SK-N-SH treated with all-trans-retinoic acid at 6 μM for 48 hours (cell line): ENCODE measurements around the gene MCOLN3.

Experiments
- ATAC-seq: fragments of 200-7000 bp; cut with Tn5 transposase; 3 replicates; pipeline ENCODE4 v1.9.1; 2020; ENCODE audit warnings: mild to moderate bottlenecking, moderate library complexity
- ARNTL ChIP-seq: fragments of 450-650 bp; formaldehyde crosslinking; IDR thresholded peaks from 2 replicates; pipeline ENCODE4 v1.5.0; 2020; ENCODE audit warnings: low read depth, mild to moderate bottlenecking, moderate library complexity, borderline replicate concordance
- BACH2 ChIP-seq: fragments of 250-450 bp; sonication (Bioruptor Pico); IDR thresholded peaks from 2 replicates; pipeline ENCODE4 v1.9.0; 2021; ENCODE audit warnings: mild to moderate bottlenecking, borderline replicate concordance
- CSDC2 ChIP-seq: fragments of 250-450 bp; sonication (Bioruptor Pico); IDR thresholded peaks from 2 replicates; pipeline ENCODE4 v1.5.0; 2020; ENCODE audit warnings: mild to moderate bottlenecking, moderate library complexity
- CSRNP3 ChIP-seq: fragments of 250-450 bp; sonication (Bioruptor Pico); IDR thresholded peaks from 2 replicates; pipeline ENCODE4 v1.5.1; 2021; ENCODE audit warnings: mild to moderate bottlenecking, moderate library complexity
- ESRRG ChIP-seq: fragments of 250-450 bp; sonication (Bioruptor Pico); IDR thresholded peaks from 2 replicates; pipeline ENCODE4 v1.6.1; 2021; ENCODE audit warnings: mild to moderate bottlenecking
- GLIS3 ChIP-seq: fragments of 250-450 bp; sonication (Bioruptor Pico); IDR thresholded peaks from 2 replicates; pipeline ENCODE4 v1.5.0; 2020; ENCODE audit warnings: mild to moderate bottlenecking, moderate library complexity
- OSR1 ChIP-seq: fragments of 250-450 bp; sonication (Bioruptor Pico); IDR thresholded peaks from 2 replicates; pipeline ENCODE4 v1.8.0; 2022; ENCODE audit warnings: moderate library complexity, mild to moderate bottlenecking, inconsistent platforms
- PATZ1 ChIP-seq: fragments of 250-450 bp; sonication (Bioruptor Pico); IDR thresholded peaks from 2 replicates; pipeline ENCODE4 v1.8.0; 2020; ENCODE audit warnings: mild to moderate bottlenecking, moderate library complexity, borderline replicate concordance
- PPARA ChIP-seq: fragments of 250-450 bp; sonication (Bioruptor Pico); IDR thresholded peaks from 2 replicates; pipeline ENCODE4 v1.5.0; 2020; ENCODE audit warnings: mild to moderate bottlenecking, borderline replicate concordance
- RARB ChIP-seq: fragments of 250-450 bp; sonication (Bioruptor Pico); IDR thresholded peaks from 2 replicates; pipeline ENCODE4 v1.8.0; 2021; ENCODE audit warnings: mild to moderate bottlenecking, moderate library complexity
- TCF4 ChIP-seq: fragments of 250-450 bp; sonication (Bioruptor Pico); IDR thresholded peaks from 2 replicates; pipeline ENCODE4 v1.8.0; 2021; ENCODE audit warnings: mild to moderate bottlenecking, moderate library complexity, borderline replicate concordance
- TOX ChIP-seq: fragments of 250-450 bp; sonication (Bioruptor Pico); IDR thresholded peaks from 2 replicates; pipeline ENCODE4 v1.8.0; 2021; ENCODE audit warnings: mild to moderate bottlenecking, moderate library complexity, borderline replicate concordance
- ZC3H10 ChIP-seq: fragments of 250-450 bp; sonication (Bioruptor Pico); IDR thresholded peaks from 2 replicates; pipeline ENCODE4 v1.5.1; 2021; ENCODE audit warnings: mild to moderate bottlenecking, moderate library complexity
- ZFP30 ChIP-seq: fragments of 450-650 bp; formaldehyde crosslinking; IDR thresholded peaks from 2 replicates; pipeline ENCODE4 v1.5.0; 2022; ENCODE audit warnings: mild to moderate bottlenecking, moderate library complexity
- ZNF565 ChIP-seq: fragments of 450-650 bp; formaldehyde crosslinking; conservative IDR thresholded peaks from 2 replicates; pipeline ENCODE4 v1.5.0; 2020; ENCODE audit warnings: low read depth, mild to moderate bottlenecking, moderate library complexity
- ZNF70 ChIP-seq: fragments of 450-650 bp; formaldehyde crosslinking; IDR thresholded peaks from 2 replicates; pipeline ENCODE4 v1.5.0; 2020; ENCODE audit warnings: mild to moderate bottlenecking, moderate library complexity
- ZNF8 ChIP-seq: fragments of 450-650 bp; formaldehyde crosslinking; IDR thresholded peaks from 2 replicates; pipeline ENCODE4 v1.5.0; 2020; ENCODE audit warnings: mild to moderate bottlenecking, moderate library complexity
- TF ChIP-seq, protein P1 (sequence below): fragments of 250-450 bp; sonication (Bioruptor Pico); IDR thresholded peaks from 2 replicates; pipeline ENCODE4 v1.8.0; 2021; ENCODE audit warnings: low read depth, mild to moderate bottlenecking, moderate library complexity, borderline replicate concordance
- TF ChIP-seq, protein P2 (sequence below): fragments of 250-450 bp; sonication (Bioruptor Pico); IDR thresholded peaks from 2 replicates; pipeline ENCODE4 v1.5.0; 2020; ENCODE audit warnings: mild to moderate bottlenecking, moderate library complexity
- TF ChIP-seq, protein P3 (sequence below): fragments of 250-450 bp; sonication (Bioruptor Pico); IDR thresholded peaks from 2 replicates; pipeline ENCODE4 v1.5.1; 2020; ENCODE audit warnings: low read depth, mild to moderate bottlenecking, moderate library complexity

MCOLN3 gene

GRCh38 chr1:85087659-85088407 is 39.5 kb upstream of the MCOLN3 start:
- no peak for ATAC-seq
- TF ChIP-seq TCF4 (CRISPR knock-in tag): no peak
- TF ChIP-seq, protein P1, sequence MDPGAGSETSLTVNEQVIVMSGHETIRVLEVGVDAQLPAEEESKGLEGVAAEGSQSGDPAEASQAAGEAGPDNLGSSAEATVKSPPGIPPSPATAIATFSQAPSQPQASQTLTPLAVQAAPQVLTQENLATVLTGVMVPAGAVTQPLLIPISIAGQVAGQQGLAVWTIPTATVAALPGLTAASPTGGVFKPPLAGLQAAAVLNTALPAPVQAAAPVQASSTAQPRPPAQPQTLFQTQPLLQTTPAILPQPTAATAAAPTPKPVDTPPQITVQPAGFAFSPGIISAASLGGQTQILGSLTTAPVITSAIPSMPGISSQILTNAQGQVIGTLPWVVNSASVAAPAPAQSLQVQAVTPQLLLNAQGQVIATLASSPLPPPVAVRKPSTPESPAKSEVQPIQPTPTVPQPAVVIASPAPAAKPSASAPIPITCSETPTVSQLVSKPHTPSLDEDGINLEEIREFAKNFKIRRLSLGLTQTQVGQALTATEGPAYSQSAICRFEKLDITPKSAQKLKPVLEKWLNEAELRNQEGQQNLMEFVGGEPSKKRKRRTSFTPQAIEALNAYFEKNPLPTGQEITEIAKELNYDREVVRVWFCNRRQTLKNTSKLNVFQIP (CRISPR knock-in tag): no peak
- TF ChIP-seq PATZ1 (CRISPR knock-in tag): no peak
- no peak for TF ChIP-seq CSDC2 (CRISPR knock-in tag)
- no peak for TF ChIP-seq GLIS3 (CRISPR knock-in tag)
- no peak for TF ChIP-seq ZNF70 (CRISPR knock-in tag)
- TF ChIP-seq ZNF565 (CRISPR knock-in tag): no peak
- no peak for TF ChIP-seq CSRNP3
- TF ChIP-seq, protein P2, sequence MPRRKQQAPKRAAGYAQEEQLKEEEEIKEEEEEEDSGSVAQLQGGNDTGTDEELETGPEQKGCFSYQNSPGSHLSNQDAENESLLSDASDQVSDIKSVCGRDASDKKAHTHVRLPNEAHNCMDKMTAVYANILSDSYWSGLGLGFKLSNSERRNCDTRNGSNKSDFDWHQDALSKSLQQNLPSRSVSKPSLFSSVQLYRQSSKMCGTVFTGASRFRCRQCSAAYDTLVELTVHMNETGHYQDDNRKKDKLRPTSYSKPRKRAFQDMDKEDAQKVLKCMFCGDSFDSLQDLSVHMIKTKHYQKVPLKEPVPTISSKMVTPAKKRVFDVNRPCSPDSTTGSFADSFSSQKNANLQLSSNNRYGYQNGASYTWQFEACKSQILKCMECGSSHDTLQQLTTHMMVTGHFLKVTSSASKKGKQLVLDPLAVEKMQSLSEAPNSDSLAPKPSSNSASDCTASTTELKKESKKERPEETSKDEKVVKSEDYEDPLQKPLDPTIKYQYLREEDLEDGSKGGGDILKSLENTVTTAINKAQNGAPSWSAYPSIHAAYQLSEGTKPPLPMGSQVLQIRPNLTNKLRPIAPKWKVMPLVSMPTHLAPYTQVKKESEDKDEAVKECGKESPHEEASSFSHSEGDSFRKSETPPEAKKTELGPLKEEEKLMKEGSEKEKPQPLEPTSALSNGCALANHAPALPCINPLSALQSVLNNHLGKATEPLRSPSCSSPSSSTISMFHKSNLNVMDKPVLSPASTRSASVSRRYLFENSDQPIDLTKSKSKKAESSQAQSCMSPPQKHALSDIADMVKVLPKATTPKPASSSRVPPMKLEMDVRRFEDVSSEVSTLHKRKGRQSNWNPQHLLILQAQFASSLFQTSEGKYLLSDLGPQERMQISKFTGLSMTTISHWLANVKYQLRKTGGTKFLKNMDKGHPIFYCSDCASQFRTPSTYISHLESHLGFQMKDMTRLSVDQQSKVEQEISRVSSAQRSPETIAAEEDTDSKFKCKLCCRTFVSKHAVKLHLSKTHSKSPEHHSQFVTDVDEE: no peak
- TF ChIP-seq, protein P3, sequence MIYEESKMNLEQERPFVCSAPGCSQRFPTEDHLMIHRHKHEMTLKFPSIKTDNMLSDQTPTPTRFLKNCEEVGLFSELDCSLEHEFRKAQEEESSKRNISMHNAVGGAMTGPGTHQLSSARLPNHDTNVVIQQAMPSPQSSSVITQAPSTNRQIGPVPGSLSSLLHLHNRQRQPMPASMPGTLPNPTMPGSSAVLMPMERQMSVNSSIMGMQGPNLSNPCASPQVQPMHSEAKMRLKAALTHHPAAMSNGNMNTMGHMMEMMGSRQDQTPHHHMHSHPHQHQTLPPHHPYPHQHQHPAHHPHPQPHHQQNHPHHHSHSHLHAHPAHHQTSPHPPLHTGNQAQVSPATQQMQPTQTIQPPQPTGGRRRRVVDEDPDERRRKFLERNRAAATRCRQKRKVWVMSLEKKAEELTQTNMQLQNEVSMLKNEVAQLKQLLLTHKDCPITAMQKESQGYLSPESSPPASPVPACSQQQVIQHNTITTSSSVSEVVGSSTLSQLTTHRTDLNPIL (CRISPR knock-in tag): no peak
- no peak for TF ChIP-seq RARB (CRISPR knock-in tag)
- no peak for TF ChIP-seq ZNF8 (CRISPR knock-in tag)
- no peak for TF ChIP-seq ARNTL (CRISPR knock-in tag)
- TF ChIP-seq ZC3H10 (CRISPR knock-in tag): no peak
- TF ChIP-seq PPARA (CRISPR knock-in tag): no peak
- TF ChIP-seq BACH2 (CRISPR knock-in tag): no peak
- no peak for TF ChIP-seq ZFP30 (CRISPR knock-in tag)
- TF ChIP-seq ESRRG (CRISPR knock-in tag): no peak
- TF ChIP-seq TOX (CRISPR knock-in tag): no peak

DNA sequence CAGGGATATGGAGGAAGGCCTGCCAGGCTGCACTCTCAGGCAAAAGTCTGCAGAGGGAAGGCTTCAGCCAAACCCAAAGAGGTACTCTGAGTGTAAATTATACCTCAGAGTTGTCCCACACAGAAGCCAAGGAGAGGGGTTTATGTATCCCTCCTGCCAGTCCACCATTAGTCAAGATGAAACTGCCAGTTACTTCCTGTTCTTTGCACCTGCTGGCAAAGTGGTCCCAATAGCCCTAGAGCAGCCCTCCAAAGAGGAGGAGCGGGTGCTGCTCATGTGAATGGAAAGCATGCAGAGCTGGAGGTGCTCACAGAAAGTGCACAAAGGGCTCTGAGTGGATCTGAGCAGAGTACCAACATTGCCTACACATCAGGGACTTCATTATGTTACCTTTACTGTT is 37.1 kb upstream of the MCOLN3 start:
- TF ChIP-seq BACH2 (CRISPR knock-in tag): no peak
- no peak for TF ChIP-seq OSR1
- TF ChIP-seq, protein P2: no peak
- no peak for TF ChIP-seq ZNF70 (CRISPR knock-in tag)
- no peak for TF ChIP-seq ARNTL (CRISPR knock-in tag)
- TF ChIP-seq TOX (CRISPR knock-in tag): no peak
- no peak for TF ChIP-seq TCF4 (CRISPR knock-in tag)
- TF ChIP-seq, protein P3 (CRISPR knock-in tag): no peak
- TF ChIP-seq CSRNP3: no peak
- TF ChIP-seq, all 23 proteins: peak for 0
- no peak for ATAC-seq
